ENCODE results near the gene RPS15. TPM values are rescaled to one million over a fixed set of nuclear protein-coding genes. Genes with fewer than 3 reads are reported as not detected.

Gene RPS15
- polyA plus RNA-seq, 1 of the 3 experiments (the other 2 are of a cell fraction), result 3,749 TPM

- no peak for TF ChIP-seq TEAD4 (IDR thresholded peaks at IDR 0.05; ENCODE audit: borderline replicate concordance, insufficient read depth)
- TF ChIP-seq FOSL2 (IDR thresholded peaks at IDR 0.05; ENCODE audit: borderline replicate concordance, low read depth), result no peak
- no peak for TF ChIP-seq PBX3 (IDR thresholded peaks at IDR 0.05)
- TF ChIP-seq EZH2phosphoT487 (IDR thresholded peaks at IDR 0.05; ENCODE audit: borderline replicate concordance, low read depth), result no peak
- no peak for TF ChIP-seq IRF3 (IDR thresholded peaks at IDR 0.05; ENCODE audit: low read depth, low read length)
- no peak for TF ChIP-seq TCF12 (IDR thresholded peaks at IDR 0.05)
- no peak for TF ChIP-seq RFX5 (IDR thresholded peaks at IDR 0.05; ENCODE audit: low read length)
- no peak for TF ChIP-seq FOXJ3 (CRISPR knock-in tag; IDR thresholded peaks at IDR 0.05)
Measured at GRCh38 chr19:1489463-1490310, 51.5 kb downstream of the RPS15 start (continued).

Other genes starting within 250 kb of the RPS15 start
- gene STK11, start 232.6 kb upstream of the RPS15 start, polyA plus RNA-seq (2012; rRNA removed), result 53.5 and 55.5 TPM in 2 replicates
- 4.8 and 5.1 TPM in 2 replicates for gene CBARP, start 200.4 kb upstream of the RPS15 start, polyA plus RNA-seq (2012; rRNA removed)
- gene ATP5F1D, start 196.6 kb upstream of the RPS15 start, polyA plus RNA-seq (2012; rRNA removed), result 133 and 226 TPM in 2 replicates
- gene MIDN, start 189.8 kb upstream of the RPS15 start, polyA plus RNA-seq (2012; rRNA removed), result 8.2 and 13.9 TPM in 2 replicates
- 762 and 857 TPM in 2 replicates for gene CIRBP, start 169.1 kb upstream of the RPS15 start, polyA plus RNA-seq (2012; rRNA removed)
- 53.5 and 78.0 TPM in 2 replicates for gene FAM174C, start 162.9 kb upstream of the RPS15 start, polyA plus RNA-seq (2012; rRNA removed)
- 0.67 and 1.1 TPM in 2 replicates for gene EFNA2, start 152.5 kb upstream of the RPS15 start, polyA plus RNA-seq (2012; rRNA removed)
- 52.5 and 66.4 TPM in 2 replicates for gene NDUFS7, start 54.5 kb upstream of the RPS15 start, polyA plus RNA-seq (2012; rRNA removed)
- gene GAMT, start 36.9 kb upstream of the RPS15 start, polyA plus RNA-seq (2012; rRNA removed), result 76.5 and 85.3 TPM in 2 replicates
- 43.8 and 54.3 TPM in 2 replicates for gene DAZAP1, start 30.8 kb upstream of the RPS15 start, polyA plus RNA-seq (2012; rRNA removed)
- gene APC2, start 11.7 kb downstream of the RPS15 start, polyA plus RNA-seq (2012; rRNA removed), result 1.3 and 1.8 TPM in 2 replicates
- 23.4 and 25.3 TPM in 2 replicates for gene C19orf25, start 40.8 kb downstream of the RPS15 start, polyA plus RNA-seq (2012; rRNA removed)
- 5.8 and 6.6 TPM in 2 replicates for gene PCSK4, start 52.0 kb downstream of the RPS15 start, polyA plus RNA-seq (2012; rRNA removed)
- gene REEP6, start 52.8 kb downstream of the RPS15 start, polyA plus RNA-seq (2012; rRNA removed), result 6.8 and 9.1 TPM in 2 replicates
- 5.7 and 6.3 TPM in 2 replicates for gene ADAMTSL5, start 74.6 kb downstream of the RPS15 start, polyA plus RNA-seq (2012; rRNA removed)
- 0.03 TPM in 1 of 2 replicates, not detected in the other for gene PLK5, start 85.7 kb downstream of the RPS15 start, polyA plus RNA-seq (2012; rRNA removed)
- 11.5 and 14.9 TPM in 2 replicates for gene MEX3D, start 129.9 kb downstream of the RPS15 start, polyA plus RNA-seq (2012; rRNA removed)
- 74.1 and 96.5 TPM in 2 replicates for gene MBD3, start 154.5 kb downstream of the RPS15 start, polyA plus RNA-seq (2012; rRNA removed)
- 247 and 372 TPM in 2 replicates for gene UQCR11, start 167.1 kb downstream of the RPS15 start, polyA plus RNA-seq (2012; rRNA removed)
- gene TCF3, start 214.2 kb downstream of the RPS15 start, polyA plus RNA-seq (2012; rRNA removed), result 81.3 and 104 TPM in 2 replicates

Data from SK-N-SH (cell line).